GM12878 (cell line): ENCODE measurements around the gene ANAPC15. TPM values are rescaled to one million over a fixed set of nuclear protein-coding genes. Genes with fewer than 3 reads are reported as not detected.

ENCODE experiments used
- ATAC-seq: fragments of 200-7000 bp; cut with Tn5 transposase; 3 replicates; pipeline ENCODE4 v1.9.1; 2020; ENCODE audit warnings: mild to moderate bottlenecking, moderate library complexity
- BruUV-seq: library from RNA; stranded (reverse); fragments of 400-500 nt; replicated peaks from 2 replicates; lab custom pipeline; 2021; lab: Mats Ljungman, UMichigan
- CTCF ChIA-PET: fragments of 300-600 bp; sonication (Branson Sonifier 250); formaldehyde crosslinking; extraction: SDS; loops from one replicate; lab custom pipeline; 2021; ENCODE audit warnings: inconsistent platforms; lab: Yijun Ruan, JAX
- POLR2A ChIA-PET: fragments of 350-600 bp; formaldehyde crosslinking; extraction: SDS; loops from one replicate; lab custom pipeline; 2021; ENCODE audit warnings: inconsistent platforms; lab: Charles Lee
- RAD21 ChIA-PET: fragments of 300-600 bp; sonication (Branson Sonifier 250); formaldehyde crosslinking; loops from one replicate; lab custom pipeline; 2023; ENCODE audit warnings: antibody characterized with exemption; ENCODE audit not compliant: unreplicated experiment; lab: Charles Lee
- SMC1A ChIA-PET: fragments of 300-600 bp; sonication (Branson Sonifier 250); formaldehyde crosslinking; loops from one replicate; lab custom pipeline; 2023; ENCODE audit not compliant: unreplicated experiment, uncharacterized antibody; lab: Charles Lee
- DNase-seq: peaks from one replicate; pipeline ENCODE4 v3.0.0-alpha.2; 2011; ENCODE audit warnings: low read depth, low spot score
- FAIRE-seq: peaks from 3 replicates; lab custom pipeline; 2011; peaks lifted over from hg19 to GRCh38; lab: Jason Lieb, UNC
- H2AFZ ChIP-seq: 2 replicates; pipeline ENCODE4 v1.6.0; 2011; ENCODE audit warnings: low read depth, low read length, control low read depth; ENCODE audit not compliant: control insufficient read depth
- H3K27ac ChIP-seq: 2 replicates; pipeline ENCODE4 v1.5.1; 2011; ENCODE audit warnings: control low read depth; ENCODE audit not compliant: control insufficient read depth, insufficient read depth
- H3K27me3 ChIP-seq, 2 experiments: replicated peaks in 1 of 2; 2 replicates each; pipeline versions ENCODE4 v1.6.0 to v1.6.1; 2011; ENCODE audit warnings: low read length in 1 of 2; ENCODE audit not compliant: control insufficient read depth in 2 of 2, insufficient read depth in 2 of 2
- H3K36me3 ChIP-seq, 2 experiments: 2 replicates each; pipeline ENCODE4 v1.5.1; 2011; ENCODE audit warnings: low read length in 1 of 2; ENCODE audit not compliant: control insufficient read depth in 2 of 2, insufficient read depth in 2 of 2
- H3K4me1 ChIP-seq: 2 replicates; pipeline ENCODE4 v1.6.1; 2011; ENCODE audit warnings: mild to moderate bottlenecking, low read length, moderate library complexity, mixed read lengths; ENCODE audit not compliant: control insufficient read depth, insufficient read depth
- H3K4me2 ChIP-seq: 2 replicates; pipeline ENCODE4 v1.6.0; 2011; ENCODE audit warnings: control low read depth; ENCODE audit not compliant: control insufficient read depth, insufficient read depth
- H3K4me3 ChIP-seq: fragments of 200-600 bp; sonication (generic); 2 replicates; pipeline ENCODE4 v1.5.1; 2016
- H3K79me2 ChIP-seq: 2 replicates; pipeline ENCODE4 v1.6.0; 2011; ENCODE audit warnings: low read length; ENCODE audit not compliant: control insufficient read depth, insufficient read depth
- H3K9ac ChIP-seq: 2 replicates; pipeline ENCODE4 v1.8.0; 2011; ENCODE audit warnings: low read length, control low read depth, mixed read lengths; ENCODE audit not compliant: control insufficient read depth, insufficient read depth
- H3K9me3 ChIP-seq: replicated peaks from 3 replicates; pipeline ENCODE4 v1.5.1; 2011; ENCODE audit warnings: mild to moderate bottlenecking, low read length; ENCODE audit not compliant: control insufficient read depth, insufficient read depth
- H4K20me1 ChIP-seq: 2 replicates; pipeline ENCODE4 v1.6.0; 2011; ENCODE audit not compliant: control insufficient read depth, insufficient read depth
- BCL11A ChIP-seq: IDR thresholded peaks from 2 replicates; pipeline ENCODE4 v1.6.1; 2011; ENCODE audit warnings: low read depth, low read length
- BMI1 ChIP-seq: fragments of 450-650 bp; IDR thresholded peaks from 2 replicates; pipeline ENCODE4 v1.6.1; 2016; ENCODE audit warnings: mild to moderate bottlenecking, moderate library complexity, borderline replicate concordance
- DPF2 ChIP-seq: fragments of 450-650 bp; IDR thresholded peaks from 2 replicates; pipeline ENCODE4 v1.6.1; 2017; ENCODE audit warnings: mild to moderate bottlenecking
- EP300 ChIP-seq, 2 experiments: fragments of 150-350 bp in 1 of 2; IDR thresholded peaks; 2 replicates each; pipeline ENCODE4 v1.6.1; 2011 to 2012; ENCODE audit warnings: low read depth in 2 of 2, low read length in 2 of 2, borderline replicate concordance in 1 of 2, improper control_type of control experiment in 1 of 2, inconsistent platforms in 1 of 2; ENCODE audit not compliant: control insufficient read depth in 1 of 2
- ESRRA ChIP-seq: IDR thresholded peaks from 2 replicates; pipeline ENCODE4 v1.6.1; 2012; ENCODE audit warnings: mild to moderate bottlenecking, low read length, improper control_type of control experiment
- HDGF ChIP-seq: fragments of 450-650 bp; IDR thresholded peaks from 2 replicates; pipeline ENCODE4 v1.6.1; 2016; ENCODE audit warnings: antibody characterized with exemption
- JUNB ChIP-seq: IDR thresholded peaks from 2 replicates; pipeline ENCODE4 v1.6.1; 2016; ENCODE audit warnings: antibody characterized with exemption, mild to moderate bottlenecking
- LARP7 ChIP-seq: fragments of 450-650 bp; IDR thresholded peaks from 2 replicates; pipeline ENCODE4 v1.6.1; 2017; ENCODE audit warnings: mild to moderate bottlenecking
- MEF2A ChIP-seq: IDR thresholded peaks from 2 replicates; pipeline ENCODE4 v1.6.1; 2011; ENCODE audit warnings: low read depth, mild to moderate bottlenecking, low read length, moderate library complexity; ENCODE audit not compliant: insufficient read depth
- NR2C1 ChIP-seq: fragments of 450-650 bp; IDR thresholded peaks from 2 replicates; pipeline ENCODE4 v1.6.1; 2017; ENCODE audit warnings: antibody characterized with exemption, mild to moderate bottlenecking, moderate library complexity
- NRF1 ChIP-seq: conservative IDR thresholded peaks from 2 replicates; pipeline ENCODE4 v1.6.1; 2011; ENCODE audit warnings: mild to moderate bottlenecking, low read depth, low read length, improper control_type of control experiment
- RFX5 ChIP-seq: IDR thresholded peaks from 2 replicates; pipeline ENCODE4 v1.6.1; 2011; ENCODE audit warnings: low read depth, low read length, improper control_type of control experiment
- RUNX3 ChIP-seq: IDR thresholded peaks from 2 replicates; pipeline ENCODE4 v1.6.1; 2012; ENCODE audit warnings: low read length, inconsistent platforms
- STAT1 ChIP-seq: fragments of 450-650 bp; conservative IDR thresholded peaks from 2 replicates; pipeline ENCODE4 v1.6.1; 2014; ENCODE audit warnings: antibody characterized with exemption, mild to moderate bottlenecking
- STAT3 ChIP-seq: IDR thresholded peaks from 2 replicates; pipeline ENCODE4 v1.6.1; 2011; ENCODE audit warnings: low read depth, low read length, improper control_type of control experiment
- SUZ12 ChIP-seq: fragments of 200-600 bp; sonication (generic); IDR thresholded peaks from one replicate; pipeline ENCODE4 v1.6.1; 2018; ENCODE audit warnings: antibody characterized with exemption, mild to moderate bottlenecking; ENCODE audit not compliant: unreplicated experiment
- WGBS: methylation state at CpG from one replicate; pipeline ENCODE4 v1.1.6; 2016; ENCODE audit warnings: low lambda C conversion rate; ENCODE audit not compliant: insufficient replicate concordance, insufficient coverage; ENCODE audit errors: missing lambda C conversion rate; 5-methylcytosine and 5-hydroxymethylcytosine counted together
- in situ Hi-C: fragments of 300-500 bp; cut with MboI; formaldehyde crosslinking; loops from 9 replicates; pipeline ENCODE4 v1.14.3; 2018; ENCODE audit warnings: mixed read lengths
- intact Hi-C: fragments of 100-400 bp; cut with micrococcal nuclease; formaldehyde crosslinking; loops from one replicate; pipeline ENCODE4 v1.14.2; 2022; ENCODE audit not compliant: unreplicated experiment
- polyA plus RNA-seq, 11 experiments: library from polyadenylated mRNA; depleted of rRNA in 4 of 11; unstranded in 6 of 11; stranded (reverse) in 5 of 11; fragments of >200 nt; fragmentation: Nextera tagmentation in 4 of 11; fragmentation: Illumina TruSeq in 1 of 11; extraction: Ambion mirVana in 4 of 11; extraction: Trizol in 1 of 11; gene quantifications; 1 replicate in 1 of 11; 2 replicates in 10 of 11; pipeline versions ENCODE4 v1.2.1 to v1.2.3, GENCODE V29; 2011 to 2016; ENCODE audit warnings: inconsistent platforms in 2 of 11, missing spikeins in 2 of 11, low read depth in 1 of 11
- total RNA-seq, 4 experiments: library from RNA; depleted of rRNA in 3 of 4; stranded (reverse); fragments of >200 nt in 3 of 4; fragmentation: Illumina TruSeq in 1 of 4; extraction: Trizol in 1 of 4; gene quantifications; 2 replicates each; pipeline versions ENCODE4 v1.2.1 to v1.2.3, GENCODE V29; 2013 to 2021
- TF ChIP-seq, protein P1 (sequence below): fragments of 450-650 bp; IDR thresholded peaks from 2 replicates; pipeline ENCODE4 v1.6.1; 2017; ENCODE audit warnings: mild to moderate bottlenecking
- TF ChIP-seq, protein P2 (sequence below): IDR thresholded peaks from 2 replicates; pipeline ENCODE4 v1.6.1; 2011; ENCODE audit warnings: low read depth, low read length, improper control_type of control experiment, borderline replicate concordance
- TF ChIP-seq, protein P3 (sequence below): fragments of 450-650 bp; IDR thresholded peaks from 2 replicates; pipeline ENCODE4 v1.6.1; 2014; ENCODE audit warnings: mild to moderate bottlenecking

ANAPC15 gene
- total and polyA plus RNA-seq, 10 of the 15 experiments (the other 5 are each of a cell fraction or from before 2014, with no cell fraction given) = 83.4 to 372 (median 103) TPM

DNA sequence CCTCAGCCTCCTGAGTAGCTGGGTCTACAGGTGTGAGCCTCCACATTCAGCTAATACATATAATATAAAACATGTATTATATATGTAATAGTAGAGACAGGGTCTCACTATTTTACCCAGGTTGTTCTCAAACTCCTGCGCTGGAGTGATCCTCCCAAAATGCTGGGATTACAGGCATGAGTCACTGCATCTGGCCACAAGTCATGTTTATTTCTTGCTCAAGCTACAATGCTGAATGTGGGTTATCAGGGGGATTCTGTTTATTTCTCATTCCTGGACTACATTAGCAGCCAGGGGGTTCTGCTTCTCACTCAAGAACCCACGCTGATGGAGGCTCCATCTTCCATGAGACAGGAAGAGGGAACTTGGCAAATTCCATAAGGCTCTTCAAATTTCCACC is 47.8 kb upstream of the ANAPC15 start (continued):
- TF ChIP-seq, protein P1, sequence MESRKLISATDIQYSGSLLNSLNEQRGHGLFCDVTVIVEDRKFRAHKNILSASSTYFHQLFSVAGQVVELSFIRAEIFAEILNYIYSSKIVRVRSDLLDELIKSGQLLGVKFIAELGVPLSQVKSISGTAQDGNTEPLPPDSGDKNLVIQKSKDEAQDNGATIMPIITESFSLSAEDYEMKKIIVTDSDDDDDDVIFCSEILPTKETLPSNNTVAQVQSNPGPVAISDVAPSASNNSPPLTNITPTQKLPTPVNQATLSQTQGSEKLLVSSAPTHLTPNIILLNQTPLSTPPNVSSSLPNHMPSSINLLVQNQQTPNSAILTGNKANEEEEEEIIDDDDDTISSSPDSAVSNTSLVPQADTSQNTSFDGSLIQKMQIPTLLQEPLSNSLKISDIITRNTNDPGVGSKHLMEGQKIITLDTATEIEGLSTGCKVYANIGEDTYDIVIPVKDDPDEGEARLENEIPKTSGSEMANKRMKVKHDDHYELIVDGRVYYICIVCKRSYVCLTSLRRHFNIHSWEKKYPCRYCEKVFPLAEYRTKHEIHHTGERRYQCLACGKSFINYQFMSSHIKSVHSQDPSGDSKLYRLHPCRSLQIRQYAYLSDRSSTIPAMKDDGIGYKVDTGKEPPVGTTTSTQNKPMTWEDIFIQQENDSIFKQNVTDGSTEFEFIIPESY = no peak
- TF ChIP-seq HDGF (no peak), NRF1 (no peak), DPF2 (no peak), ESRRA (no peak), EP300 (IDR thresholded peaks at IDR 0.05; ENCODE audit: borderline replicate concordance in 1 of 2, control insufficient read depth in 1 of 2, low read depth in 2 of 2, low read length in 2 of 2) (no peak), BMI1 (no peak), NR2C1 (no peak), MEF2A (no peak)

DNA sequence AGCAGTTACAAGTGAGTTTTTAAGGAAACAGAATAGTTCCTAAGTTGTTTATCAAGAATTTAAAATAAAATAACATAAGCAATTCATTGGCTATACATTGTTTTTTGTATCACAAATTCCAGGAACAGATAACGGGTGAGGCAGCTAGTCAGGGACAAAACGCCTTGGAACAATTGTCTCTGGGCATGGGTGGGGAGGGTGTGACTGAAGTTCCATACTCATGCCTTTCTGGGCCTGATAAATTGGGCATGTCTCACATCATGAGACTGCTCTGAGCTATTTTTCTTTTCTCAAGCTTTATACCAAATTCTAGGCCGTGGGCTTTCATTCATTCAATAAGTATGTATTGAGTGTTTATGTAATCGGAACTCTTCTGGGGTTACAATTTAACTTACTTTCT is 44.6 kb upstream of the ANAPC15 start:
- CTCF ChIA-PET = interaction anchor here (0.7 to 7.3 kb wide), 5 partner anchors 13 to 314 kb away, joined by 3 to 52 read pairs (median 5); no protein-coding TSS in a partner anchor
- POLR2A ChIA-PET = no interaction called here
- no TSS peak for BruUV-seq
- Histone ChIP-seq H3K27me3 (no peaks in the 10 kb centered on the region), H3K9ac (no peak overlapping the region), H4K20me1 (no peaks in the 10 kb centered on the region), H3K9me3 (no peaks in the 10 kb centered on the region), H3K79me2 (no peaks in the 10 kb centered on the region), H3K4me1 (no peaks in the 10 kb centered on the region), H3K36me3 (no peaks in the 10 kb centered on the region), H3K4me2 (no peak overlapping the region), H2AFZ (no peak overlapping the region), H3K4me3 (no peak overlapping the region), H3K27ac (no peak overlapping the region)
- intact Hi-C loops = no loop called here
- ATAC-seq (no peak), DNase-seq (no peak), FAIRE-seq (no peak)
- TF ChIP-seq BCL11A = no peak
- TF ChIP-seq SUZ12 = no peak
- TF ChIP-seq, protein P2, sequence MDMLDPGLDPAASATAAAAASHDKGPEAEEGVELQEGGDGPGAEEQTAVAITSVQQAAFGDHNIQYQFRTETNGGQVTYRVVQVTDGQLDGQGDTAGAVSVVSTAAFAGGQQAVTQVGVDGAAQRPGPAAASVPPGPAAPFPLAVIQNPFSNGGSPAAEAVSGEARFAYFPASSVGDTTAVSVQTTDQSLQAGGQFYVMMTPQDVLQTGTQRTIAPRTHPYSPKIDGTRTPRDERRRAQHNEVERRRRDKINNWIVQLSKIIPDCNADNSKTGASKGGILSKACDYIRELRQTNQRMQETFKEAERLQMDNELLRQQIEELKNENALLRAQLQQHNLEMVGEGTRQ = no peak
- no peak for TF ChIP-seq LARP7
- no peak for TF ChIP-seq RFX5
- TF ChIP-seq ESRRA = no peak
- TF ChIP-seq MEF2A = no peak
- TF ChIP-seq STAT3 = no peak
- TF ChIP-seq JUNB = no peak
- no peak for TF ChIP-seq BMI1
- TF ChIP-seq, protein P3, sequence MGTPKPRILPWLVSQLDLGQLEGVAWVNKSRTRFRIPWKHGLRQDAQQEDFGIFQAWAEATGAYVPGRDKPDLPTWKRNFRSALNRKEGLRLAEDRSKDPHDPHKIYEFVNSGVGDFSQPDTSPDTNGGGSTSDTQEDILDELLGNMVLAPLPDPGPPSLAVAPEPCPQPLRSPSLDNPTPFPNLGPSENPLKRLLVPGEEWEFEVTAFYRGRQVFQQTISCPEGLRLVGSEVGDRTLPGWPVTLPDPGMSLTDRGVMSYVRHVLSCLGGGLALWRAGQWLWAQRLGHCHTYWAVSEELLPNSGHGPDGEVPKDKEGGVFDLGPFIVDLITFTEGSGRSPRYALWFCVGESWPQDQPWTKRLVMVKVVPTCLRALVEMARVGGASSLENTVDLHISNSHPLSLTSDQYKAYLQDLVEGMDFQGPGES = no peak
- no peak for TF ChIP-seq RUNX3
- no peak for TF ChIP-seq STAT1
- RAD21 ChIA-PET = no interaction called here
- 61% methylated on average over 4 of the region's 4 CpGs for WGBS
- SMC1A ChIA-PET = interaction anchor here (1.0 to 1.7 kb wide), 2 partner anchors 31 to 274 kb away, joined by 3 to 4 read pairs; no protein-coding TSS in a partner anchor
- in situ Hi-C loops = no loop called here
